ENCODE results near the gene P4HA2.

Gene P4HA2

DNA sequence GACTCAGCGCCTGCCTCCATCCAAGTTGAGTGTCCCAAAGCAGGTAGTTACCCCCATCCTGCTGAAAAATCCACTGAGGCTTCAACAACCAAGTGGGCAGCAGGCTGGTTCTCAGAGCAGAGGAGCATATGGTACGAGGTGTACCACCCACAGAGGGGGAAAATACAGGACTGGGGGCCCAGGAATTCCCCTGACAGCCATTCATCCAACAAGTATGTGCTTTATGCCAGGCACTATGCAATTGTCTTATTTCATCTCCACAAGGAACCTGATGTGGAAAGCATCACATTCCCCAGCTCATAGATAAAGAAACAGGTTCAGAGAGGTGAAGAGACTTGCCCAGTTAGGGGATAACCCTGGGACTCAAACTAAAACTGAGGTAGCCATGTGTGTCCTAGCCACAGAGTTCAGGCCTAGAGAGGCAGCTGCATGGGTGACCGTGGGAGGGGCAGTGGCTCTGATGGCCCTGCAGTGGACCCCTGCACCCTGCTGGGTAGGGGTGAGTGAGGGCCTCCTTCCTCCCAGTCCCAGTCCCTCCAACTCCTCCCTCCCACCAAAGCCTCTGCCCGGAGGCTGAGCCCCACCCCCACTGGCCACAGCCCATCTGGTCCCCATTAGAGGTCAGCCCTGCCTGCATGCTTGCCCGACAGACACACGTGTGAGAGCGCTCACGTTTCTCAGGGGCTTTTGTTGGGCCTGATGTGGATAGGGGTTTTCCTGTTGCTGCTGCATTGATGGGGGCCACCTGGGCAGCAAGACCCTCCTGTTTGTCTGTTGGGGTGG lies 41.3 kb upstream of the P4HA2 start (continued):
- TF ChIP-seq, protein P1, sequence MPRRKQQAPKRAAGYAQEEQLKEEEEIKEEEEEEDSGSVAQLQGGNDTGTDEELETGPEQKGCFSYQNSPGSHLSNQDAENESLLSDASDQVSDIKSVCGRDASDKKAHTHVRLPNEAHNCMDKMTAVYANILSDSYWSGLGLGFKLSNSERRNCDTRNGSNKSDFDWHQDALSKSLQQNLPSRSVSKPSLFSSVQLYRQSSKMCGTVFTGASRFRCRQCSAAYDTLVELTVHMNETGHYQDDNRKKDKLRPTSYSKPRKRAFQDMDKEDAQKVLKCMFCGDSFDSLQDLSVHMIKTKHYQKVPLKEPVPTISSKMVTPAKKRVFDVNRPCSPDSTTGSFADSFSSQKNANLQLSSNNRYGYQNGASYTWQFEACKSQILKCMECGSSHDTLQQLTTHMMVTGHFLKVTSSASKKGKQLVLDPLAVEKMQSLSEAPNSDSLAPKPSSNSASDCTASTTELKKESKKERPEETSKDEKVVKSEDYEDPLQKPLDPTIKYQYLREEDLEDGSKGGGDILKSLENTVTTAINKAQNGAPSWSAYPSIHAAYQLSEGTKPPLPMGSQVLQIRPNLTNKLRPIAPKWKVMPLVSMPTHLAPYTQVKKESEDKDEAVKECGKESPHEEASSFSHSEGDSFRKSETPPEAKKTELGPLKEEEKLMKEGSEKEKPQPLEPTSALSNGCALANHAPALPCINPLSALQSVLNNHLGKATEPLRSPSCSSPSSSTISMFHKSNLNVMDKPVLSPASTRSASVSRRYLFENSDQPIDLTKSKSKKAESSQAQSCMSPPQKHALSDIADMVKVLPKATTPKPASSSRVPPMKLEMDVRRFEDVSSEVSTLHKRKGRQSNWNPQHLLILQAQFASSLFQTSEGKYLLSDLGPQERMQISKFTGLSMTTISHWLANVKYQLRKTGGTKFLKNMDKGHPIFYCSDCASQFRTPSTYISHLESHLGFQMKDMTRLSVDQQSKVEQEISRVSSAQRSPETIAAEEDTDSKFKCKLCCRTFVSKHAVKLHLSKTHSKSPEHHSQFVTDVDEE (CRISPR knock-in tag; IDR thresholded peaks at IDR 0.05) = no peak
- TF ChIP-seq, protein P2, sequence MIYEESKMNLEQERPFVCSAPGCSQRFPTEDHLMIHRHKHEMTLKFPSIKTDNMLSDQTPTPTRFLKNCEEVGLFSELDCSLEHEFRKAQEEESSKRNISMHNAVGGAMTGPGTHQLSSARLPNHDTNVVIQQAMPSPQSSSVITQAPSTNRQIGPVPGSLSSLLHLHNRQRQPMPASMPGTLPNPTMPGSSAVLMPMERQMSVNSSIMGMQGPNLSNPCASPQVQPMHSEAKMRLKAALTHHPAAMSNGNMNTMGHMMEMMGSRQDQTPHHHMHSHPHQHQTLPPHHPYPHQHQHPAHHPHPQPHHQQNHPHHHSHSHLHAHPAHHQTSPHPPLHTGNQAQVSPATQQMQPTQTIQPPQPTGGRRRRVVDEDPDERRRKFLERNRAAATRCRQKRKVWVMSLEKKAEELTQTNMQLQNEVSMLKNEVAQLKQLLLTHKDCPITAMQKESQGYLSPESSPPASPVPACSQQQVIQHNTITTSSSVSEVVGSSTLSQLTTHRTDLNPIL (CRISPR knock-in tag; IDR thresholded peaks at IDR 0.05; ENCODE audit: low read depth) = no peak
- TF ChIP-seq TOX (CRISPR knock-in tag; IDR thresholded peaks at IDR 0.05; ENCODE audit: borderline replicate concordance) (no peak), ARNTL (CRISPR knock-in tag; IDR thresholded peaks at IDR 0.05; ENCODE audit: borderline replicate concordance, low read depth) (no peak), ZFP30 (CRISPR knock-in tag; IDR thresholded peaks at IDR 0.05) (no peak), ZNF8 (CRISPR knock-in tag; IDR thresholded peaks at IDR 0.05) (0 out of 2 replicates have a peak, but pooled peaks have one; percentile 8), GLIS3 (CRISPR knock-in tag; IDR thresholded peaks at IDR 0.05) (no peak), BACH2 (CRISPR knock-in tag; IDR thresholded peaks at IDR 0.05; ENCODE audit: borderline replicate concordance) (no peak)
- TF ChIP-seq, protein P3, sequence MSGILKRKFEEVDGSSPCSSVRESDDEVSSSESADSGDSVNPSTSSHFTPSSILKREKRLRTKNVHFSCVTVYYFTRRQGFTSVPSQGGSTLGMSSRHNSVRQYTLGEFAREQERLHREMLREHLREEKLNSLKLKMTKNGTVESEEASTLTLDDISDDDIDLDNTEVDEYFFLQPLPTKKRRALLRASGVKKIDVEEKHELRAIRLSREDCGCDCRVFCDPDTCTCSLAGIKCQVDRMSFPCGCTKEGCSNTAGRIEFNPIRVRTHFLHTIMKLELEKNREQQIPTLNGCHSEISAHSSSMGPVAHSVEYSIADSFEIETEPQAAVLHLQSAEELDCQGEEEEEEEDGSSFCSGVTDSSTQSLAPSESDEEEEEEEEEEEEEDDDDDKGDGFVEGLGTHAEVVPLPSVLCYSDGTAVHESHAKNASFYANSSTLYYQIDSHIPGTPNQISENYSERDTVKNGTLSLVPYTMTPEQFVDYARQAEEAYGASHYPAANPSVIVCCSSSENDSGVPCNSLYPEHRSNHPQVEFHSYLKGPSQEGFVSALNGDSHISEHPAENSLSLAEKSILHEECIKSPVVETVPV (CRISPR knock-in tag; IDR thresholded peaks at IDR 0.05) = no peak

DNA sequence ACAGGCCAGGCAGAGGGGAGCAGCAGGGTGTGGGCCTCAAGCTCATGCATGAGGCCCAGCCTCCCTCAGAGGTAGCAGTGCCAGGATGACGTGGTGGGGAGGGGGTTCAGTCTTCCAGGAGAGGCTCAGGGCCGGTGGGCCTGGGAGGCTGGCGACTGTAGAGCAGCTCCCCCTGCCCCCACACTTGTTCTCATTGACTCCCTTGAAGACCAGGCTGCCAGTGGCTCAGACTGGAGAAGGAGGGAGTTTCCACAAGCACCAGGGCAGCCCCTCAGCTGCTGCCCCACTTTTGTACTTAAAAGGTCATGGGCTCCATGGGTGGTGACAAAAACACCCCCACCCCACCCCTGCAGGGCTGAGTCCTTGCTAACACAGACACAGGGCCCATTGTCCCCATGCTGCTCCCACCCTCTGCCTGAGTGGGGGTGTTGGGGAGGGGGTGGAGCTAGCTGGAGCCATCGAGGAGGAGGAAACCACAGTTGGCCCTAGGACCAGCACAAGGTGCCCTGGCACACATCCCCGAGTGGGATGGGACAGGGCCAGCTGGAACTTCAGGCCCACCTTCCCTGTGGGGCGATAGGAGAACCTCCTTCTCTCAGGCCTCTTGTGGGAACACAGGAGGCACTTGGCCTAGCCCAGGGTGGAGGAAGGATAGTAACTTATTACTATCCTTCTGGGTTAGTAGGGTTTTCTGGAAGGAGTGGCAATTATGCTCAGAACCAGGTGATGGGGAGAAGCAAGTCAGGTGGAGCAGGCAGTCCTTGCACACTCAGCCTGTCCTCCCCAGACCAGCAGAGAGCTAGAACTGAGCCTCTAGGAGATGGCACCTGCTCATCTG lies 40.5 kb upstream of the P4HA2 start:
- no peak for ATAC-seq
- TF ChIP-seq ISL1 (CRISPR knock-in tag; IDR thresholded peaks at IDR 0.05) = no peak
- no peak for TF ChIP-seq RARB (CRISPR knock-in tag; IDR thresholded peaks at IDR 0.05)
- no peak for TF ChIP-seq ZFP30 (CRISPR knock-in tag; IDR thresholded peaks at IDR 0.05)

DNA sequence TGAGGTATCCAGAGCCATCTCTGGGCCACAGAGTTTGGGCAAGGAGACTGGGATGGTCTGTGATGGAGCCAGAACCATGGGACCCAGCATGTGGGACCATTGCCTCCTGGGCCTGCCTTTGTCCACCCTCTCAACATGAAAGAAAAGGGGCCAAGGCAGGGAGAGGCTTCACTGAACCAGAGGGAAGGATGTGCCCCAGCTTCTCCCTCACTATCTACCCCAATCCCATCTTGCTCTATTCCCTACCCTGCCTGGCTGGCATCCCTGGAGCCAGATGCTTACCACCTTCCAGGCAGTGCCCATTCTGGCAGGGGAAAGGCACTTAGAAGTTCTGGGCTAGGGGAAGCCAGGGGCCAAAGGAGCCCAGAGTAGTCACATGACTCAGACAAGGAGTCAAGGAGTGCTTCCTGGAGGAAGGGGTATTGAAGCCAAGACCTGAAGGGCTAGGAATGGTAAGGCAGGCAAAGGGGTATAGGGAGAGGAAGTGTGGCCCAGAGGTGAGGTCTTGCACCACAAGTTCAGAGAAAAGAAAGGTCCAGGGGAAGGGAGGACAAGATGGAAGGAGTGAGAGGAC lies 39.6 kb upstream of the P4HA2 start:
- TF ChIP-seq, protein P3 (CRISPR knock-in tag; IDR thresholded peaks at IDR 0.05) = no peak
- no peak for TF ChIP-seq SNAI2 (CRISPR knock-in tag; IDR thresholded peaks at IDR 0.05)
- ATAC-seq = no peak

DNA sequence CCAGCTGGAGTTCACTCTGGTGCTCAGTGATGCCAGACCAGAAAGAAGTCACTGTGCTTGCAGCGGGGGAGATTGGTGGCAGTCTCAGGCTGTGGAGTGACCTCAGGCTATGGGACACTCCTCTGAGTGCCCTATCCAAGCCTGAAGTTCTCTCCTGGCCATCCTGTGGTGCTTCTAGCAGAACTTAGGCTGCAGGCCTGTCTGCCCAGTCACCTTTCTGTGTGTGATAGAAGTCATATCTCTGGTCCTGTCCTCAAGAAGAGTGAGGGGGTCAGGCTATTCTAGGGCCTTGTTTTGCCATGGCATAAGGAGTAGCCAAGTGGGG lies 39.1 kb upstream of the P4HA2 start:
- no peak for TF ChIP-seq BACH2 (CRISPR knock-in tag; IDR thresholded peaks at IDR 0.05; ENCODE audit: borderline replicate concordance)
- no peak for TF ChIP-seq TCF4 (CRISPR knock-in tag; IDR thresholded peaks at IDR 0.05; ENCODE audit: borderline replicate concordance)
- no peak for TF ChIP-seq ZNF565 (CRISPR knock-in tag; conservative IDR thresholded peaks at IDR 0.05; ENCODE audit: low read depth)
- no peak for TF ChIP-seq OSR1 (CRISPR knock-in tag; IDR thresholded peaks at IDR 0.05)
- no peak for TF ChIP-seq ARNTL (CRISPR knock-in tag; IDR thresholded peaks at IDR 0.05; ENCODE audit: borderline replicate concordance, low read depth)
- TF ChIP-seq ZFP3 (CRISPR knock-in tag; IDR thresholded peaks at IDR 0.05) = no peak
- no peak for TF ChIP-seq TOX (CRISPR knock-in tag; IDR thresholded peaks at IDR 0.05; ENCODE audit: borderline replicate concordance)
- TF ChIP-seq, protein P2 (CRISPR knock-in tag; IDR thresholded peaks at IDR 0.05; ENCODE audit: low read depth) = no peak
- no peak for TF ChIP-seq PPARA (CRISPR knock-in tag; IDR thresholded peaks at IDR 0.05; ENCODE audit: borderline replicate concordance)
- no peak for ATAC-seq

Data from SK-N-SH treated with all-trans-retinoic acid at 6 μM for 48 hours (cell line).